ENCODE measurements around the gene PATZ1. TPM values are rescaled to one million over a fixed set of nuclear protein-coding genes. Genes with fewer than 3 reads are reported as not detected.

The PATZ1 gene
- total RNA-seq, 1 donor from 2014 or later, result 61.4 TPM

GRCh38 chr22:31282748-31283468 lies 63.2 kb downstream of the PATZ1 start:
- DNase-seq (ENCODE audit: low spot score), result no peak

- no peak for DNase-seq (ENCODE audit: low spot score)
Measured at GRCh38 chr22:31281733-31282132, 64.4 kb downstream of the PATZ1 start.

GRCh38 chr22:31279821-31280505 lies 66.2 kb downstream of the PATZ1 start:
- DNase-seq (ENCODE audit: low spot score), result no peak

GRCh38 chr22:31279327-31279669 lies 66.8 kb downstream of the PATZ1 start:
- no peak for DNase-seq (ENCODE audit: low spot score)

- DNase-seq (ENCODE audit: low spot score), result no peak
Measured at GRCh38 chr22:31278626-31279326, 67.4 kb downstream of the PATZ1 start.

- no peak for DNase-seq (ENCODE audit: low spot score)
Measured at GRCh38 chr22:31278151-31278621, 68.0 kb downstream of the PATZ1 start.

GRCh38 chr22:31277741-31278140 lies 68.4 kb downstream of the PATZ1 start:
- DNase-seq (ENCODE audit: low spot score), result no peak

- DNase-seq (ENCODE audit: low spot score), result no peak
Measured at GRCh38 chr22:31276426-31277167, 69.5 kb downstream of the PATZ1 start.

Other genes with a start within 250 kb of the PATZ1 start
- gene SELENOM, start 238.8 kb downstream of the PATZ1 start, total RNA-seq, result 252 TPM
- 8.7 TPM for gene INPP5J, start 223.4 kb downstream of the PATZ1 start, total RNA-seq
- gene PLA2G3, start 205.8 kb downstream of the PATZ1 start, total RNA-seq, result 0.78 TPM
- 30.8 TPM for gene RNF185, start 186.2 kb downstream of the PATZ1 start, total RNA-seq
- 81.4 TPM for gene LIMK2, start 134.0 kb downstream of the PATZ1 start, total RNA-seq
- 48.0 TPM for gene PIK3IP1, start 53.9 kb downstream of the PATZ1 start, total RNA-seq
- 45.6 TPM for gene DRG1, start 53.3 kb upstream of the PATZ1 start, total RNA-seq
- 24.5 TPM for gene EIF4ENIF1, start 143.5 kb upstream of the PATZ1 start, total RNA-seq
- gene SFI1, start 150.2 kb upstream of the PATZ1 start, total RNA-seq, result 74.5 TPM